ENCODE results near the gene LINC01488.

The LINC01488 gene

GRCh38 chr11:69531071-69531716, 49.7 kb downstream of the LINC01488 start:
- H3K4me3 ChIP-seq (ENCODE audit: low read length): no peak overlapping the region
- H3K36me3 ChIP-seq (ENCODE audit: insufficient read depth, low read length): no peaks in the 10 kb centered on the region
- 0 out of 2 replicates have a peak, but pooled peaks cover 5% of the 10 kb centered on the region for H3K4me1 ChIP-seq (ENCODE audit: insufficient read depth, low read length)
- WGBS: 92% methylated on average over 12 of the region's 12 CpGs
- H3K27me3 ChIP-seq (ENCODE audit: insufficient read depth, low read length): peaks cover 4% of the 10 kb centered on the region; the same call in 1 of the 2 replicates
- H3K9me3 ChIP-seq (ENCODE audit: insufficient read depth, low read depth, low read length): no peaks in the 10 kb centered on the region
- no peak overlapping the region for H3K9ac ChIP-seq (ENCODE audit: low read depth, low read length)
- no peak overlapping the region for H3K27ac ChIP-seq (ENCODE audit: low read depth, low read length)

GRCh38 chr11:69531717-69532088, 50.2 kb downstream of the LINC01488 start:
- Histone ChIP-seq H3K4me1 (ENCODE audit: insufficient read depth, low read length) (0 out of 2 replicates have a peak, but pooled peaks cover 5% of the 10 kb centered on the region), H3K27ac (ENCODE audit: low read depth, low read length) (no peak overlapping the region), H3K4me3 (ENCODE audit: low read length) (no peak overlapping the region), H3K27me3 (ENCODE audit: insufficient read depth, low read length) (peaks cover 4% of the 10 kb centered on the region; the same call in 1 of the 2 replicates), H3K9ac (ENCODE audit: low read depth, low read length) (no peak overlapping the region), H3K36me3 (ENCODE audit: insufficient read depth, low read length) (no peaks in the 10 kb centered on the region), H3K9me3 (ENCODE audit: insufficient read depth, low read depth, low read length) (no peaks in the 10 kb centered on the region)
- WGBS: 94% methylated on average over 9 of the region's 9 CpGs

GRCh38 chr11:69533296-69534165, 52.1 kb downstream of the LINC01488 start:
- peaks cover 4% of the 10 kb centered on the region; the same call in 1 of the 2 replicates for H3K27me3 ChIP-seq (ENCODE audit: insufficient read depth, low read length)
- no peak overlapping the region for H3K9ac ChIP-seq (ENCODE audit: low read depth, low read length)
- H3K4me3 ChIP-seq (ENCODE audit: low read length): no peak overlapping the region
- no peaks in the 10 kb centered on the region for H3K36me3 ChIP-seq (ENCODE audit: insufficient read depth, low read length)
- no peaks in the 10 kb centered on the region for H3K9me3 ChIP-seq (ENCODE audit: insufficient read depth, low read depth, low read length)
- 0 out of 2 replicates have a peak, but pooled peaks cover 5% of the 10 kb centered on the region for H3K4me1 ChIP-seq (ENCODE audit: insufficient read depth, low read length)
- 84% methylated on average over 23 of the region's 23 CpGs for WGBS
- no peak overlapping the region for H3K27ac ChIP-seq (ENCODE audit: low read depth, low read length)

DNA sequence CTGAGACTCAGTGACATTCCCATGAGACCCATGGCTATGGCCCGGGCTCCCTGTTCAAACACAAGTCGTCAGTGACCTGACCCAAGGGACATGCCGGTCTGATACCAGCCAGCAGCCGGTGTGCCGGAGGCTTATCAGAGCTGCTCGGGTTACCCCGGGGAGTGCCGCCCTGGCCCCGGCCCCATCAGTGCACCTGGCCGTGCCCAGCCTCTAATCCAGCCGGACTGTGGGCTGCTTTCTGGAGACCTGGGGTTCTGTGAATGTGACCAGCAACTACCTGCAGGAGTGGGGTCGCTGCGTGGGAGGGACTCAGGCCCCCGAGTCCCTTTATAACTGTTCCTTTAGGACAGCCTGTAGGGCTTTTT, 52.7 kb downstream of the LINC01488 start:
- Histone ChIP-seq H3K4me1 (ENCODE audit: insufficient read depth, low read length) (0 out of 2 replicates have a peak, but pooled peaks cover 5% of the 10 kb centered on the region), H3K4me3 (ENCODE audit: low read length) (no peak overlapping the region), H3K9ac (ENCODE audit: low read depth, low read length) (no peak overlapping the region), H3K27ac (ENCODE audit: low read depth, low read length) (no peak overlapping the region), H3K9me3 (ENCODE audit: insufficient read depth, low read depth, low read length) (no peaks in the 10 kb centered on the region), H3K27me3 (ENCODE audit: insufficient read depth, low read length) (peaks cover 4% of the 10 kb centered on the region; the same call in 1 of the 2 replicates), H3K36me3 (ENCODE audit: insufficient read depth, low read length) (no peaks in the 10 kb centered on the region)
- WGBS: 90% methylated on average over 14 of the region's 14 CpGs

GRCh38 chr11:69535908-69536307, 54.4 kb downstream of the LINC01488 start:
- no peak overlapping the region for H3K9ac ChIP-seq (ENCODE audit: low read depth, low read length)
- H3K27ac ChIP-seq (ENCODE audit: low read depth, low read length): no peak overlapping the region
- WGBS: 91% methylated on average over 7 of the region's 7 CpGs
- H3K4me1 ChIP-seq (ENCODE audit: insufficient read depth, low read length): peaks cover 7% of the 10 kb centered on the region; the same call in 1 of the 2 replicates
- no peak overlapping the region for H3K4me3 ChIP-seq (ENCODE audit: low read length)
- no peaks in the 10 kb centered on the region for H3K36me3 ChIP-seq (ENCODE audit: insufficient read depth, low read length)
- H3K27me3 ChIP-seq (ENCODE audit: insufficient read depth, low read length): peaks cover 4% of the 10 kb centered on the region; the same call in 1 of the 2 replicates
- H3K9me3 ChIP-seq (ENCODE audit: insufficient read depth, low read depth, low read length): no peaks in the 10 kb centered on the region

DNA sequence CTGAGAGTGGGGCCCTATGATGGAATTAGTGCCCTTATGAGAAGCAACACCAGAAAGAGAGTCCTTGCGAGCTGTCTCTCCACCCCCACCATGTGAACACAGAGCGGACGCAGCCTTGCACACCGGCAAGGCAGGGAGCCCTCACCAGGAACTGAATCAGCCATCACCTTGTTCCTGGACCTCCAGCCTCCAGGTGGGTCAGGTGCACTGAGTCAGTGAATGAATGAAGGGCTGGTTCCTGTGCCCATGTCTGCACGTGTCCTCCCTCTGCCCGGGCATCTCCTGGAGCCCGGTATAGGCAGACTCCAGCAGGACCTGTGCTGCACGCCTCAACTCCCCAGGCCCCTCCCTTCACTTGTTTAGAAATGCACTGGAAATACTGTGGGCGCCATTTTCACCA, 54.9 kb downstream of the LINC01488 start:
- Histone ChIP-seq H3K36me3 (ENCODE audit: insufficient read depth, low read length) (no peaks in the 10 kb centered on the region), H3K9me3 (ENCODE audit: insufficient read depth, low read depth, low read length) (no peaks in the 10 kb centered on the region), H3K27me3 (ENCODE audit: insufficient read depth, low read length) (peaks cover under 1% of the 10 kb centered on the region; the same call in 1 of the 2 replicates), H3K4me3 (ENCODE audit: low read length) (no peak overlapping the region), H3K27ac (ENCODE audit: low read depth, low read length) (no peak overlapping the region), H3K9ac (ENCODE audit: low read depth, low read length) (no peak overlapping the region), H3K4me1 (ENCODE audit: insufficient read depth, low read length) (peaks cover 7% of the 10 kb centered on the region; the same call in 1 of the 2 replicates)
- WGBS: 94% methylated on average over 8 of the region's 9 CpGs

DNA sequence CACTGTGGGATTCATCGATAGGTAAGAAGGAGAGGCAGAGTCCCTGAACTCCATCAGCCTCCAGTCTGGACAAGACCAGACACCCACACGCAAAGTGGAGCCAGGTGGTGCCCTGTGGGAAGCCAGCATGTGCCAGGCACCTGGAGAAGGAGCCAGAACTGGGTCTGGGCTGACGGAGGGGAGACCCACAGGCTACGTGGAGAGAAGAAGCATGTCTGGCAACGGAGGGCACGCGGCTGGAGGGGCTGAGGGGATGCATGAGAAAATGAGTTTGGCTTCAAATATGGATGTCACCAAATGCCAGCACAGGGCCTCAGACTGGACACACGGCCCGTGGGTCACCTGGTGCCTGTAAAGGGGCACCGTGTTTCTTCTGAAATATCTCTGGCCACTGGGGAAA, 55.7 kb downstream of the LINC01488 start:
- WGBS: 94% methylated on average over 10 of the region's 10 CpGs
- no peaks in the 10 kb centered on the region for H3K27me3 ChIP-seq (ENCODE audit: insufficient read depth, low read length)
- no peak overlapping the region for H3K27ac ChIP-seq (ENCODE audit: low read depth, low read length)
- H3K4me1 ChIP-seq (ENCODE audit: insufficient read depth, low read length): peaks cover 7% of the 10 kb centered on the region; the same call in 1 of the 2 replicates
- no peaks in the 10 kb centered on the region for H3K36me3 ChIP-seq (ENCODE audit: insufficient read depth, low read length)
- H3K9ac ChIP-seq (ENCODE audit: low read depth, low read length): no peak overlapping the region
- H3K9me3 ChIP-seq (ENCODE audit: insufficient read depth, low read depth, low read length): no peaks in the 10 kb centered on the region
- no peak overlapping the region for H3K4me3 ChIP-seq (ENCODE audit: low read length)

DNA sequence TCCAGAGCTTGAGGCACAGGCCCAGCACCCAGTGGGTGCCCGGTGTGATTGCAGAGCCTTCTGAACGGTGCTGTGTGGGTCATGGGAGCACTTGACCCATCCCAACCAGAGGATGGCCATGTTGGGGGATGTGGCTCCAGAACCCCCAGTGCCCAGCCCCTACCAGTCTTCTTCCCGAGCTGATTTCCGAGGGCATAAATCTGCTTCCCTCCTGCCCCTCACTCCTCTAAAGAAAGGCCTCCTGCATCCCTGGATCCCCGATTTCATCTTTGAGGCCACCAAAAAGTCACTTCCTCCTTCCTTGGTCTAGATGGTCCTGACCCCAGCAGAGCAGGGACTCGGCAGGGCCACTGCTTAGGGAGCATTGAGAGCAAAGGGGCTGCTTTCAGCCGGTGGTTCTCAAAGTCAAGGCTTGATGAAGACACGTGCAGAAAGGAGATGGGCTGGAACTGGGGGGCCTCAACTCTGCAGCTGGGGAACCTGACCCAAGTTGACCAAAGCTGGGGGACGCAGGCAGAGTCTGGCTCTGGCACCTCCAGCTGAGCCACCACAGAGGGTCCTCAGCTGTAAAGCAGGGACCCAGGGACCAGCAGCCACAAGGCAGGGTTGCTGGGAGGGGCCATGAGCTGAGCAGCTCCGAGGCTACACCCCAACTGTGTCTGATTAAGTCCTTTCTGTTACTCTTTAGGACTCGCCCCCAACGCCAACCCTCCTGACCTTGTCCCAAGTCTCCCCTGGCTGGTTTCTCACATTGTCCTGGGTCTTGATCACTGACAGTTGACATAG, 56.6 kb downstream of the LINC01488 start:
- H3K4me3 ChIP-seq (ENCODE audit: low read length): no peak overlapping the region
- no peaks in the 10 kb centered on the region for H3K9me3 ChIP-seq (ENCODE audit: insufficient read depth, low read depth, low read length)
- WGBS: 92% methylated on average over 12 of the region's 12 CpGs
- no peaks in the 10 kb centered on the region for H3K27me3 ChIP-seq (ENCODE audit: insufficient read depth, low read length)
- H3K4me1 ChIP-seq (ENCODE audit: insufficient read depth, low read length): peaks cover 7% of the 10 kb centered on the region; the same call in 1 of the 2 replicates
- no peak overlapping the region for H3K9ac ChIP-seq (ENCODE audit: low read depth, low read length)
- H3K36me3 ChIP-seq (ENCODE audit: insufficient read depth, low read length): no peaks in the 10 kb centered on the region
- H3K27ac ChIP-seq (ENCODE audit: low read depth, low read length): no peak overlapping the region

- no peak overlapping the region for H3K9ac ChIP-seq (ENCODE audit: low read depth, low read length)
- no peaks in the 10 kb centered on the region for H3K9me3 ChIP-seq (ENCODE audit: insufficient read depth, low read depth, low read length)
- H3K4me3 ChIP-seq (ENCODE audit: low read length): no peak overlapping the region
- WGBS: 91% methylated on average over 8 of the region's 8 CpGs
- no peak overlapping the region for H3K27ac ChIP-seq (ENCODE audit: low read depth, low read length)
- peaks cover 5% of the 10 kb centered on the region; the same call in 1 of the 2 replicates for H3K4me1 ChIP-seq (ENCODE audit: insufficient read depth, low read length)
- H3K36me3 ChIP-seq (ENCODE audit: insufficient read depth, low read length): no peaks in the 10 kb centered on the region
- H3K27me3 ChIP-seq (ENCODE audit: insufficient read depth, low read length): no peaks in the 10 kb centered on the region
These were observed 57.4 kb downstream of the LINC01488 start for GRCh38 chr11:69538854-69539253.

DNA sequence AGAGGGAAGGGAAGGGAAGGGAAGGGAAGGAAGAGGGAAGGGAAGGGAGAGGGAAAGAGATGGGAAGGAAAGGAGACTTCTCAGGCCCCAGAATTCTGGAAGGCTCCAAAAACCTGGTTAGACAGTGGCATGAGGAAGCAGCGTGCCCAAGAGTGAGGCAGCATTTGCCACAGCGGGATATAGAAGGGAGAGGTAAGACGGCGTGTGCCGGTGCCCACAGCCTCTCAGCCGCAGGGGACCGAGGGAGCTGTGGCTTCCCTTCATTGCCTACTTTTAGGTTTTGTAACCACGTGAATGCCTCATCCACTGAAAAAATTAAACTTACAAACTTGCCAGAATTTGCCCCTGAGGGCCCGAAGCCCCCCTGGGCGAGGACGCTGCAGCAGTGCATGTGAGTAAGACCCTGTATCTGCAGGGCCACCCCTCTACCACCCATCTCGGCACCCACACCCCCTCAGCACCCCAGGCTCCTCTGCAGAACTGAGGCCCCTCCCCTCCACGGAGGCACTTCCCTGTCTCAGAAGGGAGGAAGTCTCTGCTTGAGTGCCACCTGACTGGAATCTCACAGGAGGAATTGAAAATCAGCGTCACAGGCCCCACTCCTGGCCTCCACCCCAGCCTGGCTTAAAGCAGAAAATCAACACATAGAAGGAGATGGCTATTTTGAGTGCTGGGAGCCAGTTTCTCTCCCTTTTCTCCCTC, 58.1 kb downstream of the LINC01488 start:
- Histone ChIP-seq H3K4me3 (ENCODE audit: low read length) (no peak overlapping the region), H3K9ac (ENCODE audit: low read depth, low read length) (no peak overlapping the region), H3K4me1 (ENCODE audit: insufficient read depth, low read length) (peaks cover 3% of the 10 kb centered on the region; the same call in 1 of the 2 replicates), H3K27me3 (ENCODE audit: insufficient read depth, low read length) (no peaks in the 10 kb centered on the region), H3K9me3 (ENCODE audit: insufficient read depth, low read depth, low read length) (no peaks in the 10 kb centered on the region), H3K27ac (ENCODE audit: low read depth, low read length) (no peak overlapping the region), H3K36me3 (ENCODE audit: insufficient read depth, low read length) (no peaks in the 10 kb centered on the region)
- 82% methylated on average over 14 of the region's 14 CpGs for WGBS

All from HUES64 (cell line).